Vagina (tissue), 2 donors: ENCODE measurements around the gene EIF2B4.

ENCODE experiments used
- POLR2A ChIP-seq, 2 donors: fragments of 450-650 bp; IDR thresholded peaks; one replicate each; pipeline ENCODE4 v1.6.1; 2017; ENCODE audit warnings: antibody characterized with exemption in 2 of 2, mild to moderate bottlenecking in 2 of 2, moderate library complexity in 2 of 2
- POLR2AphosphoS5 ChIP-seq, 2 donors: sonication (generic); formaldehyde crosslinking; IDR thresholded peaks; one replicate each; pipeline ENCODE4 v1.9.0; 2017; ENCODE audit warnings: antibody characterized with exemption in 2 of 2, mild to moderate bottlenecking in 2 of 2, low read depth in 1 of 2; ENCODE audit not compliant: insufficient read depth in 1 of 2
- TF ChIP-seq, protein P1 (sequence below), 3 experiments: fragments of 450-650 bp in 2 of 3; fragments of 200-600 bp in 1 of 3; sonication (generic) in 1 of 3; IDR thresholded peaks; one replicate each; pipeline ENCODE4 v1.5.1; 2017 to 2019; ENCODE audit warnings: antibody characterized with exemption in 3 of 3, mild to moderate bottlenecking in 2 of 3, moderate library complexity in 2 of 3

- TF ChIP-seq POLR2A (IDR thresholded peaks at IDR 0.05) (no peak), POLR2AphosphoS5 (IDR thresholded peaks at IDR 0.05; ENCODE audit: insufficient read depth in 1 of 2, low read depth in 1 of 2) (peak in 1 of 2 donors; percentile 10)
- TF ChIP-seq, protein P1, sequence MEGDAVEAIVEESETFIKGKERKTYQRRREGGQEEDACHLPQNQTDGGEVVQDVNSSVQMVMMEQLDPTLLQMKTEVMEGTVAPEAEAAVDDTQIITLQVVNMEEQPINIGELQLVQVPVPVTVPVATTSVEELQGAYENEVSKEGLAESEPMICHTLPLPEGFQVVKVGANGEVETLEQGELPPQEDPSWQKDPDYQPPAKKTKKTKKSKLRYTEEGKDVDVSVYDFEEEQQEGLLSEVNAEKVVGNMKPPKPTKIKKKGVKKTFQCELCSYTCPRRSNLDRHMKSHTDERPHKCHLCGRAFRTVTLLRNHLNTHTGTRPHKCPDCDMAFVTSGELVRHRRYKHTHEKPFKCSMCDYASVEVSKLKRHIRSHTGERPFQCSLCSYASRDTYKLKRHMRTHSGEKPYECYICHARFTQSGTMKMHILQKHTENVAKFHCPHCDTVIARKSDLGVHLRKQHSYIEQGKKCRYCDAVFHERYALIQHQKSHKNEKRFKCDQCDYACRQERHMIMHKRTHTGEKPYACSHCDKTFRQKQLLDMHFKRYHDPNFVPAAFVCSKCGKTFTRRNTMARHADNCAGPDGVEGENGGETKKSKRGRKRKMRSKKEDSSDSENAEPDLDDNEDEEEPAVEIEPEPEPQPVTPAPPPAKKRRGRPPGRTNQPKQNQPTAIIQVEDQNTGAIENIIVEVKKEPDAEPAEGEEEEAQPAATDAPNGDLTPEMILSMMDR (IDR thresholded peaks at IDR 0.05), result no peak
These were observed 8.1 kb upstream of the EIF2B4 start for GRCh38 chr2:27378096-27378808.
